Activated CD4-positive, alpha-beta T cell treated with anti-CD3 and anti-CD28 coated beads for 24 hours (primary cell): Measurements from ENCODE around the gene PRKAB1.

Source experiments
- DNase-seq, 2 donors: peaks; one replicate each; pipeline ENCODE4 v3.0.0-alpha.2; 2020; ENCODE audit warnings: low read depth in 2 of 2

Gene PRKAB1

DNA sequence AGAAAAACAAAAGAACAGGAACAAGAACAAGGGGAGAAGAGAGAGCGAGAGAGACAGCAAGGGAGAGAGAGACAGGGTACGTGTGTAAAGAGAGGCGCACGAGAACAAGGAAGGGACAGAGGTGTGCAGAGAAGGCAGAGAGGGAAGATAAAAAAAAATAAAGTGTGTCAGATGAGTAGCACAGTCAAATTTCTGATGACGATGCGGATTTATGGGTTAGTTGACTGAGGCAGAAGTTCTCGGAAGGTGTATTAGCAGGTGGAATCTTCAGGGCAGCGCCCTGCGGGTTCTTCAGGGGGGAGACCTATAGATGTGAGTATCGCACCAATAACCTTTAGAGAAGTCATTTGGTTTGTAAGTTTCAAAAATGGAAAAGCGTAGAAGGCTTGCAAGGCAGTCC, 44.8 kb downstream of the PRKAB1 start:
- DNase-seq: no peak

DNA sequence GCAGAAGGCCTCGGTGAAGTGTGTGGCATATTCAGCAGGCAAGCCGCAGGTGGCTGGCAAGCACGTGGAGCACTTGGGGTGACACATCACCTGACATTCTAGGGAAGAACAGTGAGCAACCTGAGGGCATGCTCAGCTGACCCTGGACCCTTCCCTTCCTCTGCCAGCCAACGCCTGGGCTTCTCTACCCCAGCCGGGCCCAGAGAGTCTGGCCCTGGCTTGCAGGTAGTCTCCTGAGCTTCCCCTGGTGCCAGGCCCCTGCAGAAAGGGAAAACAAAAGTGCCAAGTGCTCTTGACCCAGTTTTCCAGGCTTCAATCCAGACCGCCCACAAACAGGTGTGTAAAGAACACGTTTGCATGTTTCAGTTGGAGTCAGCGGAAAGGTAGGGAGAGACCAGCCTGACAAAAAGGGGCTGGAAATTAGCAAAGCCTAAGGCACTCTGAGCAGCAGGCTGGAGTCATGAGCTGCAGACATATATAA, 45.7 kb downstream of the PRKAB1 start:
- no peak for DNase-seq

DNA sequence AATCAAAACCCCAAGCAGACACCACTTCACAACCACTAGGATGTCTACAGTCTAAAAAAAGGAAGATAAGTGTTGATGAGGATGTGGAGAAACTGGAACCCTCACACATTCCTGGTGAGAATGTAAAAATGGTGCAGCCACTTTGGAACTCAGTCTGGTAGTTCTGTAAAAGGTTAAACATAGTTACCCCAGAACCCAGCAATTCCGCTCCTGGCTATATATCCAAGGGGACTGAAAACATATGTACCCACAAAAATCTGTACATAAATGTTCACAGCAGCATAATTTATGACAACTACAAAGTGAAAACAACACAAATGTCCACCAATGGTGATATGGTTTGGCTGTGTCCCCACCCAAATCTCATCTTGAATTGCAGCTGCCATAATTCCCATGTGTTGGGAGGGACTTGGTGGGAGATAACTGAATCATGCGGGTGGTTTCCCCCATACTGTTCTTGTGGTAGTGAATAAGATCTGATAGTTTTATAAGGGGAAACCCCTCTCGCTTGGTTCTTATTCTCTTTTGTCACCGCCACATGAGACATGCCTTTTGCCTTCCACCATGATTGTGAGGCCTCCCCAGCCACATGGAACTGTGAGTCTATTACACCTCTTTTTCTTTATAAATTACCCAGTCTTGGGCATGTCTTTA, 46.8 kb downstream of the PRKAB1 start:
- no peak for DNase-seq

DNA sequence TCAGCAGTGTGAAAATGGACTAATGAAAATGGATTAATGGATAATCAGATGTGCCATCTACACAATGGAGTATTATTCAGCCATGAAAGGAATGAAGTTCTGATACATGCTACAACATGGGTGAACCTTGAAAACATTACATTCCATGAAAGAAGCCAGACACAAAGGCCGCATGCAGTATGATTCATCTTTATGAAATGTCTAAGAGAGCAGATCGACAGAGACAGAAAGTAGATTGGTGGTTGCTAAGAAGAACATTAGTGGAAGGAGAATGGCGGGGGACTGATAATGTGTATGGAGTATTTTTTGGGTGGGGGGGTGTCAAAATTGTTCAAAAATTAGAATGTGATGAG, 47.3 kb downstream of the PRKAB1 start:
- DNase-seq: no peak

DNA sequence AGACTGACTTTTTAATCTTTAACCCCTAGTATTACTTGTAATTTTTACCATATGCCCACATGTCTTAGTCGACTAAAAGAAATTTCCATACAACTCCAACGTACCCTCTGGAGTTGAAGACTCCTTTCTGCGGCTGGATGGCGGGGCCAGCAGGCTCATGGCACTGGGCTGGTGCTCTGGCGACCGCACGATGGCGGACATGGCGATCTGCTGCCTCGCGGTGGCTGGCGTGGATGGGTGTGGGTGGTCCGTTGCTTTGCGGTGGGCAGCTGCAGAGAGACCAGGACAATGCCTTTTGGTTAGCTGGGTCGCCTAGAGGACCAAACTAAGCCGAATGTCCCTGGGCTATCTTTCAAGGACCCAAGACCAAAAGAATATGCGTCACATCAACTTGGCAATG, 50.2 kb downstream of the PRKAB1 start:
- DNase-seq: no peak

DNA sequence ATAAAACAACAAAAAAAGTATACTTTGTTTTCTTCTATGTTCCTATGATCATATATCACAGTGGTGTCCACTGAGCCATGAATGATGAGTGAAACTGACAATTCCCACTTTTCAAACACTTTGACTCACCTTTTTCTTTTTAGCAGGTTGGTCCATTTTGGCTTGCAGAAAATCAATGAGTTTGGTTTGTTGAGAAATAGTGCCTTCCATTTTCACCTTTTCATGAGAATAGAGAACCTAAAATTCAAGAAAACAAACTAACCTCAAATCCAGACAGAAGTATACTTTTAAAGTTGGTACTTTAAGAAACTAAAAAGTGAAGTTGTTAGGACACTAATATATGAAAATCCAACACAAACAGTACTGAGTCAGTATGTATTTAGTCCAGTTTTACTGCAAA, 52.4 kb downstream of the PRKAB1 start:
- DNase-seq: no peak

DNA sequence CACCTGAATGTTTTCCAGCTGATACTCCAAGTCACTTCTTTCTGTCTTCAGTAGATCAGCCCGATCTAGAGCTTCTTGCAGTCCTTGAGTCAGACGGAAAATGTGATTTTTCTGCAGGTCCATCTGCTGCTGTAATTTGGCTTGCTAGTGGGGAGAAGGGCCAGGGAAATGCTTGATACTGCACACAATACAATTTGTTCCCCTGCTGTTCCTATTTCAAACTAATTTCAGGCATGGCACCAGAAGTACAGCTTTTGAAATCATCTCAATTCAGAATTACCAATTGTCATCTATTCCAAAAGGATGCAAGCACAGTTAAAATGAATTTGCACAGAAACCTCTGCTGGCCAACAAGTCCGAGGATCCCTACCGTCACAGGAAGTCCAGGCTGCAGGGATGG, 53.4 kb downstream of the PRKAB1 start:
- DNase-seq: no peak

DNA sequence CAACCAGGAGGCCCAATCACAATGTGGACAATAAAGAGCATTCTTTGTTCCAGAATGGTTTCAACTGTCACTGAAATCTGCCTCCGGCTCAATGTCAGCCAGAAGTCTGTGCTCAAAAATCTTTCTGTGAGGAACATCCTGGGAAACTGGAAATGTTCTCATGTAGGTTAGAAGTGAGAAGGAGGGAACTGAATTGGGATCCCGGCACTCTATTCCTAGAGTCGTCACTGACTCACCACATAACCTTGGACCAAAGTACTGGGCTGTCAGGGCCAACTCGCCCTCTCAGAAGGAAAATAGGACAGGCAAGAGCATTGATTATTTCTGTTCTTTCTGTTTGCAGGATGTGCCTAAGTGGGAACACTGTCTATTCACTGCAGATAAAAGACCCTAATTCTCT, 57.6 kb downstream of the PRKAB1 start:
- no peak for DNase-seq

DNA sequence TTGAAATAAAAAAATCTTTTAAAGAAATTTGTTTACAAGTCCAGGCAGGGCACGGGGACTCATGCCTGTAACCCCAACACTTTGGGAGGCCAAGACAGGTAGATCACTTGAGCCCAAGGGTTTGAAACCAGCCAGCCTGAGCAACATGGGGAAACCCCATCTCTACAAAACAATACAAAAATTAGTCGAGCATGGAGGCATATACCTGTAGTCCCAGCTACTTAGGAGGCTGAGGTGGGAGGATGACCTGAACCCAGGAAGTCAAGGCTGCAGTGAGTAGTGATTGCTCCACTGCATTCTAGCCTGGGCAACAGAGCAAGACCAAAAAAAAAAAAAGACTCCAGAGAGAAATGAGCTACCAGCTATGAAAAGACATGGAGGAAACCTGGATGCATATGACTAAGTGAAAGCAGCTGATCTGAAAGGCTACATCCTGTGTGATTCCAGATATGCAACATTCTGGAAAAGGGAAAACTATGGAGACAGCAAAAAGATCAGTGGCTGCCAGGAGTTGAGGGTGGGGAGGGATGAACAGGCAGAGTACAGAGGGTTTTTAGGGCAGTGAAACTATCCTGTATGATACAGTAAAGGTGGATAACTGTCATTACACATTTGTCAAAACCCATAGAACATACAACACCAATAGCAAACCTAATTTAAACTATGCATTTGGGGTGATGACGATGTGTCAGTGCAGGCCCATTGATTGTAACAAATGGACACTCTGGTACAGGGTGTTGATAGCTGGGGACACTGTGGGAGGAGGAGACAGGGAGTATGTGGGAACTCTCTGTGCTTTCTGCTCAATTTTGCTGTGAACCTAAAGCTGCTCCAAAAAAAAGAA, 59.9 kb downstream of the PRKAB1 start:
- no peak for DNase-seq

DNA sequence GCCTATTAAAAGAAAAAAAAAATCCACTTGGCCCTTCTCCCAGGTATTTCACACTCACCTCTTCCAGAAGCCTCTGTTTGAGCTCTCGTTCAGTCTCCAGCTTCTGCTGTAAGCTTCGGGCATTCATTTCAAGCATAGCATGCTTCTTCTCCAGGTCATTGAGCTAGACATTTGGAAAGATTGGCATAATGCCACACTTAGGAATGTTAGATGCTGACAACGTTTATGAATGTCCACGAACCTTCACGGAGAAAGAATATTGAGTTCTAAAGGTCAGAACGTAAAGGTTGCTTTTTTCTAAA, 60.5 kb downstream of the PRKAB1 start:
- no peak for DNase-seq

DNA sequence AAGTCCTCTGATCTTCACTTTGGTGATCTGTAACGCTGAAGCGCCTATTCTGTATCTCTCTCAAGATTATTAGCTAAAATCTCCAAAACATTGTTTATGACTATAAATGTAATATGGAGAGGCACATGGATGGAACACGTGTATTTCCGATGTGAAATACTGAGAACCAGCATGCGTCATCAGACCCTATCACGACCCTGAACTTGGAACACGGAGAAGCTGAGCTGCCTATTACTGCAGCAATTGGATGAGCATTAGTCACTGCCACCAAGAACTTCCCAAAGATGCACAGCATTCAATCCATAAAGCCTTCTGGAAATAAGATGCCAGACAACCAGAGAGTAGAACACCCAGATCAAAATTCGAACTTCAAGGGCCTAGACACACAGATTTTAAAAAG, 61.9 kb downstream of the PRKAB1 start:
- no peak for DNase-seq

DNA sequence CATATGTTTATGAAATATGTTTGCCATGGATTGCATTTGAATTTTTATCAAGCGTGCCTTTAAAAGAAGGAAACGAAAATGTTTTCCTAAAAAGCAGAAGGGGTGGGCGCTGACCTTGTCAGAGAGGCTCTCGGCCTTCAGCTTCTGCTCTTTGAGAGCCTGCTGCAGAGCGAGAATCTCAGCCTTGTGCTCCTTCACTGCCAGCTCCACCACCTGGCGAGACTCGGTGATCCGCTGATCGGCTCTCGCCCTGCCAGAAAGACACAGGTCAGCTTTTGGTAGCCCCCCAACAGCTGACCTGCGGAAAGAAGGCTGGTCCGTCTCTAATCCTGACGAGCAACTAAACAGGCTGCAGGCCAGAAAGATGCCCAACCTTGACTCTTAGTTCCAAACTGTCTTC, 62.4 kb downstream of the PRKAB1 start:
- no peak for DNase-seq
